Breast epithelium (tissue), 4 donors: ENCODE results near the gene KIF18A. TPM values are rescaled to one million over a fixed set of nuclear protein-coding genes. Genes with fewer than 3 reads are reported as not detected.

Experiments used
- DNase-seq, 2 donors: peaks; one replicate each; pipeline ENCODE4 v3.0.0-alpha.2; 2019; ENCODE audit warnings: low spot score in 2 of 2
- H3K27ac ChIP-seq, 2 donors: fragments of 200-600 bp; sonication (generic) in 1 of 2; one replicate each; pipeline ENCODE4 v1.5.1; 2016 to 2019; ENCODE audit warnings: mild to moderate bottlenecking in 1 of 2
- H3K27me3 ChIP-seq, 2 donors: fragments of 200-600 bp; sonication (generic) in 1 of 2; one replicate each; pipeline versions ENCODE4 v1.5.1 to v1.6.0; 2017 to 2019; ENCODE audit warnings: control low read depth in 1 of 2, mild to moderate bottlenecking in 1 of 2
- H3K36me3 ChIP-seq: fragments of 200-600 bp; one replicate; pipeline ENCODE4 v1.5.1; 2019
- H3K4me1 ChIP-seq, 2 donors: fragments of 200-600 bp; sonication (generic); one replicate each; pipeline ENCODE4 v1.5.1; 2016 to 2019; ENCODE audit warnings: control low read depth in 1 of 2
- H3K4me3 ChIP-seq, 3 donors: fragments of 200-600 bp; sonication (generic); 1 replicate in 2 of 3; 2 replicates in 1 of 3; pipeline ENCODE4 v1.5.1; 2016 to 2019; ENCODE audit warnings: mild to moderate bottlenecking in 3 of 3, moderate library complexity in 2 of 3
- H3K9me3 ChIP-seq, 2 donors: fragments of 200-600 bp; sonication (generic) in 1 of 2; one replicate each; pipeline ENCODE4 v1.5.1; 2016 to 2019; ENCODE audit warnings: control low read depth in 1 of 2
- CTCF ChIP-seq, 3 donors: fragments of 450-650 bp; IDR thresholded peaks; one replicate each; pipeline ENCODE4 v1.5.1; 2016 to 2017; ENCODE audit warnings: antibody characterized with exemption in 3 of 3, mild to moderate bottlenecking in 3 of 3, moderate library complexity in 3 of 3
- POLR2A ChIP-seq: fragments of 450-650 bp; IDR thresholded peaks from one replicate; pipeline ENCODE4 v1.6.1; 2016; ENCODE audit warnings: antibody characterized with exemption, mild to moderate bottlenecking, moderate library complexity
- POLR2AphosphoS5 ChIP-seq, 3 donors: sonication (generic); formaldehyde crosslinking; IDR thresholded peaks; one replicate each; pipeline ENCODE4 v1.6.1; 2017; ENCODE audit warnings: antibody characterized with exemption in 3 of 3
- intact Hi-C: fragments of 100-400 bp; cut with DNase I; formaldehyde crosslinking; loops from one replicate; pipeline ENCODE4 v1.15.1; 2023; ENCODE audit warnings: low total_unique reads
- total RNA-seq, 3 donors: library from RNA; depleted of rRNA; stranded (reverse); fragments of >200 nt; gene quantifications; one replicate each; pipeline ENCODE4 v1.1.0, GENCODE V29; 2016

KIF18A gene
- total RNA-seq, 3 donors from 2014 or later: 0.32 to 1.5 (median 0.33) TPM

- intact Hi-C loops: no loop called here
- TF ChIP-seq CTCF (IDR thresholded peaks at IDR 0.05): no peak
- TF ChIP-seq POLR2A: no peak
- TF ChIP-seq POLR2AphosphoS5 (IDR thresholded peaks at IDR 0.05): no peak
- no peak for DNase-seq
Observed at GRCh38 chr11:28040384-28040783, 67.6 kb downstream of the KIF18A start.

GRCh38 chr11:28038775-28039174 lies 69.2 kb downstream of the KIF18A start:
- H3K27me3 ChIP-seq: no peaks in the 10 kb centered on the region
- H3K27ac ChIP-seq: no peak overlapping the region
- H3K4me3 ChIP-seq: no peak overlapping the region
- no peaks in the 10 kb centered on the region for H3K9me3 ChIP-seq
- H3K4me1 ChIP-seq: no peaks in the 10 kb centered on the region
- TF ChIP-seq POLR2A (no peak), CTCF (IDR thresholded peaks at IDR 0.05) (no peak), POLR2AphosphoS5 (IDR thresholded peaks at IDR 0.05) (no peak)
- intact Hi-C loops: no loop called here
- no peak for DNase-seq
- no peaks in the 10 kb centered on the region for H3K36me3 ChIP-seq

More at GRCh38 chr11:28040384-28040783, 67.6 kb downstream of the KIF18A start:
- H3K27ac ChIP-seq: no peak overlapping the region
- H3K36me3 ChIP-seq: no peaks in the 10 kb centered on the region
- no peaks in the 10 kb centered on the region for H3K27me3 ChIP-seq
- no peaks in the 10 kb centered on the region for H3K9me3 ChIP-seq
- H3K4me3 ChIP-seq: no peak overlapping the region
- no peaks in the 10 kb centered on the region for H3K4me1 ChIP-seq

GRCh38 chr11:28026634-28027290 lies 81.2 kb downstream of the KIF18A start:
- H3K9me3 ChIP-seq: no peaks in the 10 kb centered on the region
- H3K36me3 ChIP-seq: no peaks in the 10 kb centered on the region
- no peaks in the 10 kb centered on the region for H3K27me3 ChIP-seq
- DNase-seq: no peak
- no peak overlapping the region for H3K4me3 ChIP-seq
- no peaks in the 10 kb centered on the region for H3K4me1 ChIP-seq
- intact Hi-C loops: no loop called here
- TF ChIP-seq POLR2A (no peak), POLR2AphosphoS5 (IDR thresholded peaks at IDR 0.05) (no peak), CTCF (IDR thresholded peaks at IDR 0.05) (no peak)
- H3K27ac ChIP-seq: no peak overlapping the region

- TF ChIP-seq CTCF (IDR thresholded peaks at IDR 0.05) (no peak), POLR2AphosphoS5 (IDR thresholded peaks at IDR 0.05) (no peak), POLR2A (no peak)
- H3K27ac ChIP-seq: no peak overlapping the region
- no peak for DNase-seq
Observed at GRCh38 chr11:28017816-28018215, 90.1 kb downstream of the KIF18A start.

GRCh38 chr11:28011813-28012212 lies 96.1 kb downstream of the KIF18A start:
- Histone ChIP-seq H3K9me3 (no peaks in the 10 kb centered on the region), H3K4me1 (no peaks in the 10 kb centered on the region), H3K27ac (no peak overlapping the region), H3K27me3 (no peaks in the 10 kb centered on the region), H3K36me3 (no peaks in the 10 kb centered on the region), H3K4me3 (no peak overlapping the region)
- intact Hi-C loops: no loop called here
- TF ChIP-seq CTCF (IDR thresholded peaks at IDR 0.05): no peak
- TF ChIP-seq POLR2A: no peak
- TF ChIP-seq POLR2AphosphoS5 (IDR thresholded peaks at IDR 0.05): no peak
- no peak for DNase-seq

More at GRCh38 chr11:28017816-28018215, 90.1 kb downstream of the KIF18A start:
- no peaks in the 10 kb centered on the region for H3K27me3 ChIP-seq
- H3K4me3 ChIP-seq: no peak overlapping the region
- no peaks in the 10 kb centered on the region for H3K4me1 ChIP-seq
- H3K9me3 ChIP-seq: no peaks in the 10 kb centered on the region
- H3K36me3 ChIP-seq: no peaks in the 10 kb centered on the region
- intact Hi-C loops: no loop called here
